HG03045 (cell line): ENCODE results near the gene HAUS7.

Source experiments
- ATAC-seq: cut with Tn5 transposase; IDR thresholded peaks from one replicate; pipeline ENCODE4 v1.9.1; 2021; ENCODE audit warnings: mild to moderate bottlenecking, moderate library complexity; ENCODE audit not compliant: unreplicated experiment

HAUS7 gene

GRCh38 chrX:153441981-153442380, 28.4 kb downstream of the HAUS7 start:
- ATAC-seq: no peak

DNA sequence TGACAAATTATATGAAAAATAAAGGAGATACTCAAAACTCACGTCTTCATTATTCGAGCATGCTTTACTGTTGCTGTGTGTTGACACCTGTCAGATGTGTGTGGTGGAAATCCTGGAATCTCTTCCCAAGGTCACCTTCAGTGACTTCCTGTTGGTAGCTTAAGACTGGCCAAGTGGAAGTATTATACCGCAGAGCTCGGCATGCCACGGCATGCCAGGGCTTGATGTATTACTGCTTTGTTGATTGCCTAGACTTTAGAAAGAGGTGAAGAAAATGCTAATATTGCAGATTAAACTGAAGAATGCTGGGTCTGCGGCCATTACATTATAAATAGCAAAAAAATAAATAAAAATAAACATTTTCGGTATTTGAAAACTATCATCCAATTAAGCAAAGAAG, 29.1 kb downstream of the HAUS7 start:
- ATAC-seq: no peak

- no peak for ATAC-seq
These were observed 29.7 kb downstream of the HAUS7 start for GRCh38 chrX:153440556-153441135.

DNA sequence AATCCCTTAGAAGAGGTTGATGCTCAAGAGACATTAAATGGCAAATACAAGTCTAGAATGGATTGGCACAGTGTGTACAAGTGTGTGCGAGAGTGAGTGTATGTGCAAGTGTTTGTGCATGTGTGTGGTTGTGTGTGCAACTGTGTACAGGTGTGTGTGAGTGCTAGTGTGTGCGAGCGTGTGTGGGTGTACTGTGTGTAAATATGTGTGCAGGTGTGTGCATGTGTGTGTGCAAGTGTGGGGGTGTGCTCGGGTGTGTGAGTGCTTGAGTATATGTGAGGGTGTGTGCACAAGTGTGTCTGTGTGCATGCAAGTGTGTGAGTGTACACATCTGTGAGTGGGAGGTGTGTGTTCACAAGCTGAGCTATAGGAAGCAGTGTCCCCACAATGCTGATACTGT, 30.4 kb downstream of the HAUS7 start:
- ATAC-seq: no peak

GRCh38 chrX:153438532-153438931, 31.8 kb downstream of the HAUS7 start:
- no peak for ATAC-seq

- no peak for ATAC-seq
These were observed 34.5 kb downstream of the HAUS7 start for GRCh38 chrX:153435845-153436244.

DNA sequence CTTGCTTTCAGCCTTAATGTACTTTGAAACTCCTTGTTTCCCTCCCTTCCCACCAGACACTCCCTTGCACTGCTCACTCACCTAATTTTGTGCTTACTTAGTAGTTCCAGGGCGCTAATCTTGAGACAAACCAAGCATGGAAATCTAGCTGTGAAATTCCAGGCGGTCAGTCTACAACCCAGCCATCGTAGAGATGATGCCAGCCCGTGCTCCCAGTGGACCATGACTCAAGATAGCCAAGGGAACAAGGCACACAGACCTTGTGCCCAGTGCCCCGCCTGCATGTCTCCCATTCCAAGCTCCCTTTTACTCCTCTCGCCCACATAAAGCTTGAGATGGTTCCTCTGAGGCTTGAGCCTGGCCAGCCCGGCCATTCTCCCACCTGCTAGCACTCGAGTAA, 35.6 kb downstream of the HAUS7 start:
- ATAC-seq: no peak

- no peak for ATAC-seq
These were observed 36.5 kb downstream of the HAUS7 start for GRCh38 chrX:153433781-153434285.

DNA sequence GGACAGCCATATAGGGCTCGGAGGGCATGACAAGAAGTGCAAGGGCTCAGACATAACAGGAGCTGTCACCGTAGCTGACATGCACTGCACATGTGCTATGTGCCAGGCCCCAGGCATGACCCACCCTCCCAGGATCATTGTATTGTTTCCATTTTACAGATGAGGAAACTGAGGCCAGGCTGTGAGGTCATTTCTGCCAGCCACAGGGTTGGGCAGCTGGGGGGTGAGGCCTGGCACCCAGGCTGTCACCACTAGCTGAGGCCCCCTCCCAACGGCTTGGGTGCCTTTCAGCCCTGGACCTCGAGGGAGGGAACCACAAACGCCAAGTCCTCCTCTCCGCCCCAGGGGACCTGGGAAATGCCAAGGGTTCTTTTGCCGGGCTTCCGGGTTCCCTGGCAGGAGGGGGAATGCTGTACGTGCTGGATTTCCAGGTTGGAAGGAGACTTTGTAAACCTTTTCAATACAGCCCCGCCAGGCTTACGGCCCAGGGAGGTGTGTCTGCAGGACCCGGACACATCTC, 37.2 kb downstream of the HAUS7 start:
- no peak for ATAC-seq

DNA sequence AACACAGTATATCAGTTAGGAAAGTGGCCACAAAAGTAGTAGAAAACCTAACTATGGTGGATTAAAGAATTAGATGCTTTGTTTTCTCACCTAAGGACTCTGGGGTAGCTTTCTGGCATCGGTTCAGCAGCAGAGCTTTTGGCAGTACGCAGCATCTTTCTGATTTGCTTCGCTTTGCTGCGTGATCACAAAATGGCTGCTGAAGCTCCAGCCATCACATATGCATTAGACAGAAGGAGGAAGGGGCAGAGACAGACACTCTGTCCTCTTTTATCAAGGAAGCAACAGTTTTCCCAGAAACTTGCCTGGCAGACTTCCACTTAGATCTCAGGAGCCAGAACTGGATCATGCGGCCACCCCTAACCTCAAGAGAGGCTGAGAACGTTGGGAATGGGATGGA, 39.6 kb downstream of the HAUS7 start:
- no peak for ATAC-seq

- ATAC-seq: no peak
These were observed 44.2 kb downstream of the HAUS7 start for GRCh38 chrX:153426204-153426603.

- ATAC-seq: no peak
These were observed 46.7 kb downstream of the HAUS7 start for GRCh38 chrX:153423652-153424051.

- ATAC-seq: no peak
These were observed 48.5 kb downstream of the HAUS7 start for GRCh38 chrX:153421856-153422255.

- ATAC-seq: no peak
These were observed 49.4 kb downstream of the HAUS7 start for GRCh38 chrX:153420851-153421599.

DNA sequence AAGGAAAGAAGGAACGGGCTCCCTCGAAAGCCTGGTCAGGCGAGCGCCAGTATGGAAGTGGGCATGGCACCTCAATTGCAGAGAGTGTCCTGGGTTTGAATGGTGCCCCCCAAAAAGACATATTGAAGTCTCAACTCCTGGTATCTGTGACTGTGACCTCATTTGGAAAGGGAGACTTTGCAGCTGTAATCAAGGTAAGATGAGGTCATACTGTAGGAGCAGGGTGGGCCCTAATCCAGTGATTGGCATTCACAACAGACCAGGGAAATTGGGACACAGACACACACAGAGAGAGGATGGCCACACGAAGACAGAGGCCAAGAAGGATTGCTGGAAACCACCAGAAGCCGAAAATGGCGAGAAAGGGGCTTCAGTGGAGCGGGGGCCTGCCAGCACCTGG, 52.7 kb downstream of the HAUS7 start:
- ATAC-seq: no peak

DNA sequence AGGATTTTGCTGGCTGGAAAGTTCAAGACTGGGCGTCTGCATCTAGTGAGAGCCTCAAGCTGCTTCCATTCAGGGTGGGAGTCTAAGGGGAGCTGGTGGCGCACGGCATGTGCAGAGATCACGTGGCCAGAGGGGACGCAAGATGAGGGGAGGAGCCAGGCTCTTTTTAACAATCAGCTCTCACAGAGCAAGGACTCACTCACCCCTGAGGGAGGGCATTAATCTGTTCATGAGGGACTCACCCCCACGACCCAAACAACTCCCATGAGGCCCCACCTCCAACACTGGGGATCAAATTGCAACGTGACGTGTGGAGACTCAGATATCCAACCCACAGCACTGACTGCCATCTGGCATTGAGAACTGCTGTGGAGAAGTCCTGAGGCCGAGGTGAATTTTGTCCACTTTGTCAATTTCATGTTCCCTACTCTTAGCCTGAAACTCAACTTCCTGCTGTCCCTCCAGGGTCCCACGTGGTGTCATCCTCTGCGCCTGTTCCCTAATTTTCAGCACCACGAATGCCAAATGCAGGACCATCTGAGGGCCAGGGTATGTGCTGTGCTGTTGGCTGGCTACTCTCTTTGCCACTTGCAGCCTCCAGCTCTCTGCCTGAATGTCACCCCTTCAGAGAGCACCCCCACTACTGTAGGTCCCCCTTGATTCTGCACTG, 53.5 kb downstream of the HAUS7 start:
- ATAC-seq: no peak

- ATAC-seq: no peak
These were observed 55.4 kb downstream of the HAUS7 start for GRCh38 chrX:153414856-153415510.

- ATAC-seq: no peak
These were observed 56.6 kb downstream of the HAUS7 start for GRCh38 chrX:153413731-153414130.

- ATAC-seq: no peak
These were observed 57.3 kb downstream of the HAUS7 start for GRCh38 chrX:153412746-153413720.

DNA sequence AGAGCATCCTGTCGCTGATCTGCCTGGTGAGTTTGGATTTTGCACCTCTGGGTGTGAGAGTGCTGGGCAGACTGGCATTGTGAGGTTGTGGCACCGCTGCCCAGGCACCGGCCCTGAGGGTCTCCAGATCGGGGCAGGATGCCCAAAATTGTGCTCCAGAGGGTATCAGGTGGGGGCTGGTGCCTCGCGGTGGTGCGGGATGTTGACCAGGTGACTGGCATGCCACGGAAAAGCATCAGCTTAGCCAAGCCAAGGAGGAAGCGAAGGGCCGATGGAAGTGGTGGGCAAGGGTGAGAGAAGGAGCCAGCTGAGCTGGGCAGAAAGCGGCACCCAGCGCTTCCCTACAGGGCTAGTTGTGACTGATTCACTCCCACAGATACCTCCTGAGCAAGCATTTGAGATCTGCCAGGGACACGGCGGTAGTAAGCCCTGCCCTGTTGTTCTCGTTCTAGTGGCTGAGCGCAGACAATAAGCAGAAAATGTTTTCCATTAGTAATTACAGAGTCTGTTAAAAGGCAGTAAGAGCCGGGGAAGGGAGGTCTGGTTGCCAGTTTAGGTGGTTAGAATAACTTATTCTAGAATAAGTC, 58.3 kb downstream of the HAUS7 start:
- no peak for ATAC-seq
